Measurements from ENCODE around the gene OLFML2B.

Gene OLFML2B

DNA sequence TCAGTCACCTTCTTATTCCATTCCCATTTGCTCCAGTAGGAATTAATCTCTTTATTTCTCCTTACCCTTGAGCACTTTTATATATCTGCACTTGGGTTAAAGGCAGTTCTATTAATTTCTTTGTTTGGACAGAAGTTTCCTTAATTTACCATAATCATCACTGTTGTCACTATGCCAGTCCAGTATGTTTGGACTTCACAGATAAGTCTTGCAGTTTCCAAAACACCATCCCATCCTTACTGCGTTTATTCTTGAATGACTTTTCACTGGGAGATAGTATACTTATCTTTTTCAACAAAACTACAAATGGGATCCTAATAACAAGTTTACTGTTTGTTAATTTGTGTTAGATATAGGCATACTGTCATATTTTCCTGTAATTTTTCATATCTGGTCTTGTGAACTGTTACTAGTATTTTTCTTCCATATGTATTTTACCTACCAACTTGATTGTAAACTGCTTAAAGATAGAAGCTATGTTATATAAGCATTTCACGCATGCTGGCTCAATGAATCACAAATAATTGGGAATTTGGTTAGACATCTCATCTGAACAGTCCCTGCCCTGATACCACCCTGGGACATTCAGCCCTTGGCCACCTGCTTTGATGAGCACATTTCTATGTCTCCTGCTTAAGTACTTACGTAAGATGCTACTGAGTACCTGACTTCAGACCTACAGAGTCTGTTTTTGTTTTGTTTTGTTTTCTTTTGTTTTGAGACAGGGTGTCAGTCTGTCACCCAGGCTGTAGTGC, 78.2 kb downstream of the OLFML2B start:
- no peak for DNase-seq (ENCODE audit: low read depth in 2 of 2)

DNA sequence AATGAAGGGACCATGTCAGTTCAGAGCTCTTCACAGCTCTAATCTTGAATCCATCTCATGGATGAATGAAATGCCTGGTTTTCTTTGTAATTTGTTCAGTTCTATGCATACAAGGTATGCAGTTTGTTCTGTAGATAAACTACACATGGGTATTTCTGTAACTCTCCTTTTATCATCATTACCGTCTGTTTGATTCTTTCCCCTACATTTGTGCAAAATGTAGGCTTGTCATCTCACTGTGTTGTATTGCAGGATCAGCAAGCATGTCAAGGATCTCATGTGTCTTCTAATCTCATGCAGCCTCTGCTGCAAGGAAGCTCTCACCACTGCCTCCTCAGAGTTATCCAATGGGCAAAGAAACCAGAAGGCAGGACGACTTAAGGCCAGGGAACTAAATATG, 79.3 kb downstream of the OLFML2B start:
- no peak for DNase-seq (ENCODE audit: low read depth in 2 of 2)

DNA sequence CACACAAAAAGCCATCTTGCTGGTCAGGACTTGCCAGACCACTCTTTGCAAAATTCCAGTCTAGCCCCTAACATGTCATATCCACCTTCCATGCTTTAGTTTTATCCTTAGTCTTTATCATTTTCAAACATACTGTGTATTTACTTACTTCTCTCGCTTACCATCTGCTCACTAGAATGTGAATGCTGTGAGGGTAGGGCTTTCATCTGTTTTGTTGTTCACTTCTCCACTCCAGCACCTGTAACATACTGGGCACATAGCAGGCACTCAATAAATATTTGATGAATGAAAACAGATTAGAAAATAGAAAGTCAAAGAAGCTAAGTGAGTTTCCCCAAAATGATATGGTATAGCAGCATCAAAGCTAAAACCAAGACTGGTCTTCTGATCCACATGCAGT, 79.9 kb downstream of the OLFML2B start:
- no peak for DNase-seq (ENCODE audit: low read depth in 2 of 2)

DNA sequence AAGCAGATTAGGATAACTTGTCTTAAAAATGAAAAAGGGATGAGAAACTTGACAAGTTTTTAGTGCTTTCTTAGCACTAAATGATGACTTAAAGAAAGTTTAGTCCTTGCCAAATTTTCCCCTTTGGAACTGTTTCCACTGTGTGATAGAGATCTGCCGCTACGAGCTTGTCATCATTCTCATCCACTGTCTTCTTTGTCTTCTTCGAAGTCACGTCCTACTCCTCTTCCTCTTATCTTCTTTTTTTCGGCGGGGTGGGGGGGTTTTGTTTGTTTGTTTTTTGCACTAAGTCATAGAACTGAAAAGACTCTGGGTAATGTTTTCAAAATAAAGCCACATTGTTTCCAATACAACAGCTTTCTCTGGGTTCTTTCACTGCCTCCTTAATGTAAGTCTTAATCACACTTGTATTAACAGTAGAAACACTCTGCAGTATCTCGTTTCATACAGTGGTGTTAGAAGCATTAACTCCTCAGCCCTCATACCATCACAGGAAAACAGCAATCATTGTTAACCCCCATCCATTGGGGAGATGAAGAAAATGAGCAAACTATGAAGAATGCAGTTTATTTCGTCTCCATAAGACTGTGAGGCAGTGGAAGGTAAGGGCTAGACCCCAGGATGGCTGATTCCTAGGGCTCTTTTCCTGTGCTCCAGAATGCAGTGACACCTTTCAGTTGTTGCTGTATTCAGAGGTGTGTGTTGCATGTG, 81.8 kb downstream of the OLFML2B start:
- DNase-seq (ENCODE audit: low read depth in 2 of 2) = no peak

DNA sequence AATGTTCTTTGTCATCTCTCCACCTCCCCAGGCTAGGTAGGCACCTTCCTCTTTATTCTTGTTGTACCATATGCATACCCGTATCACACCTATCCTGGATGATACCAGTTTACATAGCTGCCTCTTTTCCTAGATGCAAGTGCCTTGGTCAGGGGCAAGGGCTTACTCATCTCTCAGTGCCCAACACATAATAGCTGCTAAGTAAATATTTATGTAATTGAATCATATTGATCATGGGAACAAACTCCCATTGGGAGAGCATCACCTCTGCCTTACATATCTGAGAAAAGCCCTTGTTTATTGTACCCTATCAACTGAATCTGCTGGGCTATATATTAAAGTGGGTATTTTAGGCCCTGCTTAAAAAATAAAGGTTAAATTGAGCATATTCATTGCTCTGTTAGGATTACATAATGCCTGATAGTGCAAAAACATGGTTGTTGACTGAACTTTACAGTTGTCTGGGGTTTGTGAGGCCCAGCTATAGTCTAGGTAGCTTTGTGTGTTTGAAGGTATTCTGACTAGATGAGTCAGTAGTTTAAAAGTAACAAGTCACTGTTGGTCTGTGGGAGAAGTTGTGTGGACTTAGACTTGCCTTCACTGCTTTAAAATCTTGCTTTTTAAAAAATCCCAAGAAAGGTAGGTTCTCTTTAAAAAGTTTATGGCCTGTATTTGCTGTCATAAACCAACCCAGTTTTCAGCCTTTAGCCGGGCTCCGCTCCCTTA, 82.6 kb downstream of the OLFML2B start:
- no peak for DNase-seq (ENCODE audit: low read depth in 2 of 2)

DNA sequence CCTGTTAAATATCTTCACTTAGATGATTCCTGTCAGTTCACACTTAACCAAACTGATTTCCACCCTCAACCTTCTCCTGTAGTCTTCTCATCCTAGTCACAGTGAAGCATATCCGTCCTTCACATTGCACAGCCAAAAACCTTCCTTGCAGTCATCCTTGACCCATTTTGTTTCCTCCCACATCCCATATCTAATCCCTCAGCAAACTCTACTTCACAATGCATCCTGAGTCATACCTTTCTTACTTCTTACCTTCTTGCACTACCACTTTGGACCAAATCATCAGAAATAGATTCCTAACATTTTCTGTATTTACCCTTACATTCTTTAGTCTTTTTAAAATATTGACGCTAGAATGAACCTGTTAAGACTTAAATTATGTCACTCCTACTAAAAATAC, 86.9 kb downstream of the OLFML2B start:
- no peak for DNase-seq (ENCODE audit: low read depth in 2 of 2)

DNA sequence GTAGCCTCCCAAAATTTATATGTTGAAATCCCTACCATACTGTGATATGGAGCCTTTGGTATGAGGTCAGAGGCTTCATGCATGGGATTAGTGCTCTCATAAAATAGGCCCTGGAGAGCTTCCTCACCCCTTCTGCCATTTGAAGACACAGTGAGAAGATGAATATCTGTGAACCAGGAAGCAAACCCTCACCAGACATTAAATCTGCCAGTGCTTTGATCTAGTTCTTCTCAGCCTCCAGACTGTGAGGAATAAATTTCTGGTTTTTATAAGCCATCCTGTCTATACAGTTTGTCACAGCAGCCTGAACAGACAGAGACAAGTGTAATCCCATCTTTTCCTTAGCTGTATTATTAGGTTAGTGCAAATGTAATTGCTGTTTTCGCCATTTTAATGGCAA, 88.4 kb downstream of the OLFML2B start:
- no peak for DNase-seq (ENCODE audit: low read depth in 2 of 2)

DNA sequence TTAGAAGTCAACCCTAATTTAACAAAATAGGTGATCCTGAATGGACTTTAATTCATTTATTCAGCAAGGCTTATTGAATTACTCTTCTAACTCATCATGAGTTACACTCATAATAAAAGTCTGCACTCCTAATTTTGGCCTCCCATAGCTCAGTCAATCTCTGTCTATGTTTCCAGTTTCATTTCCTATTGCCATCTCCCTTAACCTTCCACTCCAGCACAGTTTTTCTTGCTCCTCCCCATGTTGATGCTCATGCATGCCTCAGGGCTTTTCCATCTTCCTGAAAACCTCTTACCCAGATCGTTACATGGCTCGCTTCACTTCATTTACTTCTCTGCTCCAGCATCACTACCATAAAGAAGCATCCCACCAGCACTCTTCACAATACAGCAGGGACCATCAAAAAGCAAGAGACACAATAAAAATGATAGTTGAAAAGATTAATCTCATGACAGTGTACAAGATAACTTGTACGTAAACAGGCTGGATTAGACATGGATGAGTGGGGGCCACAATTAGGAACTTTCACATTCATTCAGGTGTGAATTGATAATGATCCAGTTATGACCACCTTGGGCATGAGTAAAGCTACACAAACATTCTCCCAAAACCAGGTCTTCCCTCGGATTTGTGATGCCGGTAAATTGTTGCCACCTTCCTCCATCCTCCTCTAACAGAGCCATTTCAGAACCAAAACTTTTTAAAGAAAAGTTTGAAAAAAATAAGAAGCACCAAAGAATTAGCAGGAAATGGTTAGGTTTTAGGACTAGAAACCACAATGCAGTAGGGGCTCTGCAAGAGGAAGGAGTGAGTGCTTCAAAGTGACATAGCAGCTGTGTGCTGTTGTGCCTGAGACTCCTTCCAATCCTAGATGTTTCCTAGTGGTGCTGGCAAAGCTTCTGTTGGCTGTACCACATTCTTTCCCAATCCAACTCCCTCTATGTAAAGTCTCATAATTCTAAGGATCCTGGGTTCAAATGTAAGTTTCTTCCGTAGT, 89.8 kb downstream of the OLFML2B start:
- no peak for DNase-seq (ENCODE audit: low read depth in 2 of 2)

Measured in stimulated activated CD4-positive, alpha-beta T cell treated with anti-CD3 and anti-CD28 coated beads, Interleukin-4, amount 100 ng/mL, for 48 hours (primary cell).